ENCODE measurements around the gene PET100.

PET100 gene

GRCh38 chr19:7629347-7630054 lies at the start of gene PET100, which contains the start of gene XAB2:
Gene PET100, plus strand, starts transcription at chr19:7629793. Its CDS starts 41 bp downstream, at chr19:7629834.
Gene XAB2, minus strand, starts transcription at chr19:7629545. Its CDS starts 18 bp downstream, at chr19:7629527.
- DNase-seq, result peak; percentile 98

GRCh38 chr19:7582446-7582845 lies 47.1 kb upstream of the PET100 start:
- DNase-seq, result no peak

- DNase-seq, result no peak
These were observed 39.8 kb upstream of the PET100 start for GRCh38 chr19:7589822-7590221.

- no peak for DNase-seq
These were observed 39.3 kb upstream of the PET100 start for GRCh38 chr19:7590256-7590655.

GRCh38 chr19:7595466-7596133 lies 34.0 kb upstream of the PET100 start, which contains the start of gene CAMSAP3:
Gene CAMSAP3, plus strand, starts transcription at chr19:7595863. Its CDS starts 140 bp downstream, at chr19:7596003.
- DNase-seq, result peak; percentile 32

- DNase-seq, result no peak
These were observed 33.2 kb upstream of the PET100 start for GRCh38 chr19:7596211-7596937.

- DNase-seq, result no peak
These were observed 31.9 kb upstream of the PET100 start for GRCh38 chr19:7597689-7598088.

GRCh38 chr19:7598180-7598579 lies 31.4 kb upstream of the PET100 start:
- no peak for DNase-seq

- DNase-seq, result no peak
These were observed 28.9 kb upstream of the PET100 start for GRCh38 chr19:7600721-7601120.

- no peak for DNase-seq
These were observed 27.2 kb upstream of the PET100 start for GRCh38 chr19:7602240-7602934.

GRCh38 chr19:7602935-7603497 lies 26.6 kb upstream of the PET100 start:
- no peak for DNase-seq

GRCh38 chr19:7603919-7604318 lies 25.7 kb upstream of the PET100 start:
- DNase-seq, result no peak

GRCh38 chr19:7605490-7606222 lies 23.9 kb upstream of the PET100 start:
- DNase-seq, result peak; percentile 21

- DNase-seq, result no peak
These were observed 23.3 kb upstream of the PET100 start for GRCh38 chr19:7606289-7606688.

GRCh38 chr19:7607212-7607873 lies 22.2 kb upstream of the PET100 start:
- no peak for DNase-seq

- DNase-seq, result no peak
These were observed 21.6 kb upstream of the PET100 start for GRCh38 chr19:7607874-7608560.

- no peak for DNase-seq
These were observed 18.9 kb upstream of the PET100 start for GRCh38 chr19:7610491-7611240.

- DNase-seq, result no peak
These were observed 17.9 kb upstream of the PET100 start for GRCh38 chr19:7611541-7612279.
